Uterus (tissue), 2 donors: ENCODE results near the gene PPP2R2C.

Source experiments
- CTCF ChIP-seq, 4 experiments: fragments of 200-600 bp in 2 of 4; fragments of 450-650 bp in 2 of 4; sonication (generic) in 2 of 4; IDR thresholded peaks; one replicate each; pipeline ENCODE4 v1.5.1; 2016 to 2019; ENCODE audit warnings: antibody characterized with exemption in 4 of 4, mild to moderate bottlenecking in 2 of 4, moderate library complexity in 1 of 4
- POLR2A ChIP-seq, 2 donors: fragments of 450-650 bp; IDR thresholded peaks; one replicate each; pipeline ENCODE4 v1.6.1; 2016; ENCODE audit warnings: antibody characterized with exemption in 2 of 2, mild to moderate bottlenecking in 1 of 2, moderate library complexity in 1 of 2

DNA sequence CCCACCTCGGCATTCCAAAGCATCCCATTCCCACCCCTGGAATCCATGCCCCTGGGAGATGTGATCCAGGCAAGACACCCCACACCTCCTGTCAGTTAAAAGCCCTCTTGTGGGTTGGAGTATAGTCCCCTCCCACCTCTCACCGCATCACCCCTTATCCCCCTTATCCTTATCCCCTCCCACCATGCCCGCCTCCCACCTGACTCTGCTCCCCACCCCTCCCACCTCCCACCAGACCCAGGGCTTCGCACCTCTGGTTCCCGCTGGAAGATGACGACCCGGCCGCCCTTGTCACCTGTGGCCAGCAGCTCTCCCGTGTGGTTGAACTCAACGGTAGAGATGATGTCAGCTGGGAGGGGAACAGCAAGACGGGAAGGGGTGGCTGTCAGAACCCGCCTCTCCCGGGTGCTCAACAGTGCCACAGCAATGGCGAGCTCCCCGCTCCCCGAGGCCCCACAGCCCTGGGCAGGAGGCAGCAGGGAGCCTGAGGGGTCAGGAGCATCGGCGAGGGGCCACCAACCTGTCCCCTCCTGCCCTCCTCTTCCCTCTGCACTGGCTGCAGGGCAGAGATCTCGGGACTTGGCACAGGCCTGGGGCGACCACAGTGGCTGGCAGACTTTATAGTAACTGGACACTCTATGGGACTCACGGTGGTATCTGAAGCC is 91.5 kb downstream of the PPP2R2C start:
- no peak for TF ChIP-seq POLR2A (IDR thresholded peaks at IDR 0.05)
- TF ChIP-seq CTCF (IDR thresholded peaks at IDR 0.05), result no peak
